Natural killer cell treated with Interleukin-12 subunit alpha and Interleukin-12 subunit beta and Interleukin-15 and Interleukin-18, amount 100 ng/mL, for 72 hours (primary cell): ENCODE data around the gene TMEM209. TPM values are rescaled to one million over a fixed set of nuclear protein-coding genes. Genes with fewer than 3 reads are reported as not detected.

ENCODE experiments used
- ATAC-seq, 2 donors: fragments of 150-1000 bp; cut with Tn5 transposase in 1 of 2; sonication (Bioruptor Pico), chemical (Tn5 transposase) in 1 of 2; 2 replicates each; pipeline ENCODE4 v1.10.0; 2021
- DNase-seq: peaks from one replicate; pipeline ENCODE4 v3.0.0; 2022; ENCODE audit warnings: low spot score
- H3K27ac Mint-ChIP-seq, 2 donors: 1 replicate in 1 of 2; 2 replicates in 1 of 2; pipeline ENCODE4 v1.8.0; 2022; ENCODE audit warnings: mixed read lengths in 2 of 2, mild to moderate bottlenecking in 1 of 2, moderate library complexity in 1 of 2
- H3K27me3 Mint-ChIP-seq, 2 donors: 1 replicate in 1 of 2; 2 replicates in 1 of 2; pipeline ENCODE4 v1.8.0; 2022; ENCODE audit warnings: mixed read lengths in 2 of 2
- H3K36me3 Mint-ChIP-seq: one replicate; pipeline ENCODE4 v1.8.0; 2022; ENCODE audit warnings: mixed read lengths
- H3K4me1 Mint-ChIP-seq, 2 donors: 1 replicate in 1 of 2; 2 replicates in 1 of 2; pipeline ENCODE4 v1.8.0; 2022; ENCODE audit warnings: low read depth in 2 of 2, mixed read lengths in 2 of 2, mild to moderate bottlenecking in 1 of 2
- H3K4me3 Mint-ChIP-seq: one replicate; pipeline ENCODE4 v1.8.0; 2022; ENCODE audit warnings: mixed read lengths
- H3K9me3 Mint-ChIP-seq: 2 replicates; pipeline ENCODE4 v1.8.0; 2022; ENCODE audit warnings: mixed read lengths
- total RNA-seq, 2 donors: library from RNA; stranded (reverse); gene quantifications; one replicate each; pipeline ENCODE4 v1.2.3, GENCODE V29; 2022

The TMEM209 gene
- total RNA-seq, 2 donors from 2014 or later, result 39.4 to 43.9 TPM

DNA sequence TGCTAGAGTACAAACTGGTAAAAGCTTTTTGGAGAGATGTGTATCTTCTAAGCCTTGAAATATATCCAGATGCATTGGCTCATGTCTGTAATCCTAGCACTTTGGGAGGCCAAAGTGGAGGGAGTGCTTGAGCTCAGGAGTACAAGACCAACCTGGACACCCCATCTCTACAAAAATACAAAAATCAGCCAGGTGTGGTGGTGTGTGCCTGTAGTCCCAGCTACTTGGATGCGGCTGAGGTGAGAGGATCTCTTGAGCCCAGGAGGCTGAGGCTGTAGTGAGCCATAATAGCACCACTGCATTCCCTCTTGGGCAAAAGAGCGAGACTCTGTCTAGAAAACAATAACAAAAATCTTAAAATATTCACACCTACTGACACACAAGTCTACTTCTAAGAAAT, 25.6 kb downstream of the TMEM209 start:
- peaks cover 32% of the 10 kb centered on the region for H3K36me3 Mint-ChIP-seq
- H3K27me3 Mint-ChIP-seq, result no peaks in the 10 kb centered on the region

DNA sequence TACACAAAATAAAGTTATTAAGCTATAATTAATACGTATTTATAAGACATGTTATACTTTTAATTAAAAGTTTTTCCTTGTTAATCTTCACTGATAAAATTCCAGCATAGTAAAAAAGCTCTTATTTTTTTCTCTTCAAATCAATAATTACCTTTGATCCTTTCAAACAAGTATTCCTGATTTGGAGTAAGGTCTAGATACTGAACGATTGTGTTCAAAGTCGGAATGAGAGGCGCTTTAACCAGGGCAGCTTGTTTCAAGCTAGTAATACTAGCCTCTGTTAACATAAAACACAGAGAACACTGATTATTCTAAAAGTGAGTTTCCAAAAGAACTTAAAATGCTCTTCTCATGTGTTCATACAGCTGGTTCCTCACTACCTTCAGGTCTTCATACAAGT, 27.0 kb downstream of the TMEM209 start:
- peaks cover 10 to 19% of the 10 kb centered on the region in 2 donors for H3K4me1 Mint-ChIP-seq
- no peak for DNase-seq
- H3K9me3 Mint-ChIP-seq, result no peaks in the 10 kb centered on the region
- no peak for ATAC-seq
- H3K27me3 Mint-ChIP-seq, result no peaks in the 10 kb centered on the region
- H3K36me3 Mint-ChIP-seq, result peaks cover 33% of the 10 kb centered on the region
- H3K4me3 Mint-ChIP-seq, result no peak overlapping the region
- no peak overlapping the region for H3K27ac Mint-ChIP-seq

More for the DNA sequence above, 25.6 kb downstream of the TMEM209 start:
- ATAC-seq, result no peak
- Mint-ChIP-seq H3K4me3 (no peak overlapping the region), H3K9me3 (no peaks in the 10 kb centered on the region), H3K27ac (no peak overlapping the region), H3K4me1 (peaks cover 13 to 25% of the 10 kb centered on the region in 2 donors)
- DNase-seq, result no peak

DNA sequence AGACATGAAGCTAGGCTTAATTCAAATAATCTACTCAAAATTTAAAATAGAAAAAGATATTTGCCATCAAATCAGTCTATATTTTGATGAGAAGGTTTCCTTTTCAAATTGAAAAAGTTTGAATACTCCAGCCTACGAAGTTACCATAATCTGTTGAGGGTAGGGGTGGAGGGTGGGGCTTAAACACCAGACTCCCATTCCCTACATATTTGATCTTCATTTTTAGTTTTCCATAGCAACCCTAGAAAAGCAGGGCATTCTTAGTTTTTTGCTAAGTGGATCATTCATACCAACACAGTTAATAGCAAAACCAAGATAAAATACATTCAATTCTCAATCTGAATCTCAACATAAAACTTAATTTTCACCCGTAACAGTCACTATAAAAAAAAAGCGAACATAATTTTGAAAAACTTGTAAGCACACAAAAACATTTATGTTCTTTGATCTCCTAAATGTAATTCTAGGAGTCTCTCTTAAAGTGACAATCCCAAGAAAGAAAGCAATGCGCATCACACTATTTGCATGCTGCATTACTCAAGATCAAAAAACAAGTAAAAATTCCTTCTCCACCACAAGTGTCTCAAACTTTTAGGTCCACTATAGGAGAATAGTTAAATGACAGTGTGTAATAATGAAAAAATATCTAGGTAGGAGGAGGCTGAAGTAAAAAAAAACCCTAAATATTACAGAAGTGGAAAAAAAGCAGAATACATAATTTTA, 30.8 kb downstream of the TMEM209 start:
- peaks cover 26% of the 10 kb centered on the region for H3K36me3 Mint-ChIP-seq
- DNase-seq, result no peak
- no peak for ATAC-seq
- no peak overlapping the region for H3K27ac Mint-ChIP-seq
- no peaks in the 10 kb centered on the region for H3K27me3 Mint-ChIP-seq
- H3K9me3 Mint-ChIP-seq, result no peaks in the 10 kb centered on the region
- H3K4me1 Mint-ChIP-seq, result no peaks in the 10 kb centered on the region
- H3K4me3 Mint-ChIP-seq, result no peak overlapping the region

DNA sequence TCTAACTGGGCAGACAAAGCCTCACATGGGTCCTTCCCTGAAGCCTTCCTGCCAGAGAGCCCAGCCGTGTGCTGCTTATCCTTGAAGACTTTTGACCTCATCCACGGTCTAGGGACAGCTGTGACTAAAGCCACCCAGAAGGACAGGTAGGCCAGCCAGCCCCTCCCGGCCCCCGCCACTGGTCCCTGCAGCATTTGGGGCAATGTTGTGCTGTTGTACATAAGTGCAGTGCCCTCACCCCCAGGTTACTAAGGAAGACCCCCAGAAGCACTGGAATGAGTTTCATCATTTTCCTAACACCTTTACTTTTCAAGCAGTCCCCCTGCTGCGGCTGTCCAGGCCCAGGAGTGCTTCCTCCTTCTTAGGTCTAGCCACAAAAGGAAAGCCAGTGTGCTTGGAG, 43.0 kb downstream of the TMEM209 start:
- Mint-ChIP-seq H3K27ac (no peak overlapping the region), H3K4me1 (no peaks in the 10 kb centered on the region)
- ATAC-seq, result no peak

DNA sequence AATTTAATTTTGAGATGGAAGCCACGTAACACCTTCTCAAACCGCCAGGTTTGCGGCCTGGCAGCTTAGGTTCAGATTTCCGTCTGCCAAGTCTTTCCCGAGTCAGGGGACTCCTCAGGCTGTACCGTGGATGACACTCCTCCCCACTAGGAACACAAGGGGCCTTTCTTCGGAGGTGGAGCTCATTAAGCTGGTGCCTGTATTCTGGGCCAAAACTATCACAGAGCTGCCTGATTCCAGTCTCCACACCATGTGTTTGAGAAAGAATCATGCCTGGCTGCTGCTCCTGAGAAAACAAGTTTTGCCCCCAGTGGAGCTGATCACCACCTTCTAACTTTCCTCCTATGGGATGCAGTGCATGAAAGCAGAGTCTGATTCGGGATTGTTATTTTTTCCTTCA, 44.8 kb downstream of the TMEM209 start:
- H3K9me3 Mint-ChIP-seq, result no peaks in the 10 kb centered on the region
- peaks cover 0 to 2% of the 10 kb centered on the region in 2 donors for H3K27me3 Mint-ChIP-seq
- peaks cover 35% of the 10 kb centered on the region for H3K36me3 Mint-ChIP-seq
- DNase-seq, result no peak
- H3K27ac Mint-ChIP-seq, result no peak overlapping the region
- H3K4me3 Mint-ChIP-seq, result no peak overlapping the region
- no peaks in the 10 kb centered on the region for H3K4me1 Mint-ChIP-seq
- no peak for ATAC-seq

More for the DNA sequence above, 43.0 kb downstream of the TMEM209 start:
- Mint-ChIP-seq H3K9me3 (no peaks in the 10 kb centered on the region), H3K27me3 (no peaks in the 10 kb centered on the region), H3K36me3 (peaks cover 35% of the 10 kb centered on the region), H3K4me3 (no peak overlapping the region)
- DNase-seq, result no peak

DNA sequence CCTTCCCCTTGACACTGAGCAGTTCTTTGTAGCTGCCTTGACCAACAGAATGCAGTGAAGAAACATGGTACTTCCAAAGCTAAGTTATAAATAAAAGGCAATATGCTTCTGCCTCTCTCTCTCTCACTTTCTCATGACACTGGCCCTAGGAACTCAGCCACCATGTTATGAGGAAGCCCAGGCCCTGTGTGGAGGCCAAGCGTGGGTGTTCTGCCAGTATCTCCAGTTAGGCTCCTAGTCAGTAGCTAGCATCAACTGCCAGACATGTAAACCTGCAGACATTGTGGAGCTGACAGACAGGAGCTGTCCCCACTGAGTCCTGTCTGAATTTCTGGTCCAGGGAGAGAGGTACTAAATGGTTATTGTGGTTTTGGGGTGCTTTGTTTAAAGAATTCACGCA, 45.2 kb downstream of the TMEM209 start:
- peaks cover 0 to 2% of the 10 kb centered on the region in 2 donors for H3K27me3 Mint-ChIP-seq
- no peaks in the 10 kb centered on the region for H3K9me3 Mint-ChIP-seq
- H3K27ac Mint-ChIP-seq, result no peak overlapping the region
- no peak overlapping the region for H3K4me3 Mint-ChIP-seq
- ATAC-seq (no peak), DNase-seq (no peak)
- H3K4me1 Mint-ChIP-seq, result no peaks in the 10 kb centered on the region
- peaks cover 33% of the 10 kb centered on the region for H3K36me3 Mint-ChIP-seq

DNA sequence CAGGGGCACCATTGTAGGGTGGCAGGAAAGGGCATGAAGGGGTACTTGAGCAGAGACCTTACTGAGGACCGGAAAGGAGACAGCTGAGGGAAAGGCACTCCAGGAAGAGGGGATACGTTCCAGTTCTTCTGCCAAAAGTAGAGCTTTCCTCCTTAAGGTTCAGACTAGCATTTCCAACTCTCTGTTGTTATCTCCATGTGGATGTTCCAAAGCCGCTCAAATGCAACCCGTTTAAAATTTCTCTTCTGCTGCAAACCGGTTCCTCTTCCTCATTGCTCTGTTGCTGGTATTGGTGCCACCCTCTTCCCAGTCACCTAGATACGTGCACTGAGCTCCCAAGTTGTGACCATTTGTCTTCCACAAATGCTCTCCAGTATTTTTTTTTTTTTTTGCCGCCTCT, 47.5 kb downstream of the TMEM209 start:
- no peak for DNase-seq
- ATAC-seq, result no peak
- peaks cover 22% of the 10 kb centered on the region for H3K36me3 Mint-ChIP-seq
- no peak overlapping the region for H3K4me3 Mint-ChIP-seq
- peaks cover 0 to 2% of the 10 kb centered on the region in 2 donors for H3K27me3 Mint-ChIP-seq
- no peaks in the 10 kb centered on the region for H3K9me3 Mint-ChIP-seq
- H3K27ac Mint-ChIP-seq, result no peak overlapping the region
- H3K4me1 Mint-ChIP-seq, result no peaks in the 10 kb centered on the region

DNA sequence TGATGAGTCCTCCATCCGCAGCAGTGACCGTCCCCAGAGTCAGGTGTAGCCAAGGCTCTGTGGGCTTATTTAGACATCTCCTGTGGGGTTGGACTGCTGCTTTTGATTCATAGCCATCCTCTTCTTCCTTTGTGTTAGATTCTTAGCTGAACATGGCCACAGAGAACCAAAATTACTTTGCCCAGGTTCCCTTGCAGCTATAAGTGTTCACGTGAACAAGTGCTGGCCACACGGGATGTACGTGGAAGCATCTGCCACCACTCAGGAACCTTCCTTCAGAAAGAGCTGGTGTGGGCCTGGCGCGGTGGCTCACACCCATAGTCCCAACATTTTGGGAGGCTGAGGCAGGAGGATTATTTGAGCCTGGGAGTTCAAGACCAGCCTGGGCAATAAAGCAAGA, 49.1 kb downstream of the TMEM209 start:
- Mint-ChIP-seq H3K27me3 (peaks cover 0 to 2% of the 10 kb centered on the region in 2 donors), H3K9me3 (no peaks in the 10 kb centered on the region), H3K4me1 (no peaks in the 10 kb centered on the region), H3K27ac (no peak overlapping the region), H3K4me3 (no peak overlapping the region), H3K36me3 (peaks cover 18% of the 10 kb centered on the region)
- no peak for ATAC-seq
- DNase-seq, result no peak

DNA sequence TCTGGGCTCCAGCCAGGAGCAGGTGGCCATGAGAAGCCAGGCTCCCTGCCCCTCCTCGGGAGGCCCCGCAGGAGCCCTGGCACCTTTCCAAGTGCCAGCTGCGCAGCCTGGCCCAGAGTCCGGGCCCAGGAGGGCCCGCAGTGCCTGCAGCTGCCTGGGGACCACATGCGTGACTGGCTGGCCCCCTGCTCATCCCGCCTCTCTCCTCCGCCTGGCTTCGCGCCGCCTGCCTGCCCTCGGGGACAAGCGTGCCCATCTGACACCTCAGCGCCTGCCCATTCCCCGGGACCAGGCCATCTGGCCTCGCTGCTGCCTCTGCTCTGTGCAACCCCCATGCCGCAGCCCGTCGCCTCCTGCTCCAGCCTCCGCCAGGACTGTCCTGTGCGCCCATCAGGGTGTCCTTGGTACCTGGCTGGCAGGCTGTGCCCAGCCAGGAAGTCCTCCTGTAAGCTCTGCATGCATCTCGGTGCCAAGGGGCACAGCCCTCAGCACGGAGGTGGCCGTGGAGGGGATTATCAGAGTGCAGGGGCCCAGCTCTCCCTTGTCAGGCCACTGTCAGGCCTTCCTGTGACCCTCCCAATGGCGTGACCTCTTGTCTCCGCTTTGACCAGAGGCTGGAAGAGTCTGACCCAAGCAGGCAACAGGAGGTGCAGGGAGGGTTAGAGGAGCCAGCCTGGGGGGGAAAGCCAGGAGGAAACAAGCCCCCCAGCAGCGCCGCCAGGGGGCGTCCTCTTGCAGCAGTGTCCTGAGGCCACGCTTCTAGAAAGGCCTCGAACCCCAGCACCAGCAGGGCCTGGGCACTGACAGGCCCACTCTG, 50.5 kb downstream of the TMEM209 start:
- H3K27me3 Mint-ChIP-seq, result peaks cover 0 to 2% of the 10 kb centered on the region in 2 donors
- ATAC-seq (no peak), DNase-seq (no peak)
- no peak overlapping the region for H3K27ac Mint-ChIP-seq
- no peaks in the 10 kb centered on the region for H3K9me3 Mint-ChIP-seq
- H3K36me3 Mint-ChIP-seq, result peaks cover 7% of the 10 kb centered on the region
- peaks cover 0 to 3% of the 10 kb centered on the region in 2 donors for H3K4me1 Mint-ChIP-seq
- no peak overlapping the region for H3K4me3 Mint-ChIP-seq

DNA sequence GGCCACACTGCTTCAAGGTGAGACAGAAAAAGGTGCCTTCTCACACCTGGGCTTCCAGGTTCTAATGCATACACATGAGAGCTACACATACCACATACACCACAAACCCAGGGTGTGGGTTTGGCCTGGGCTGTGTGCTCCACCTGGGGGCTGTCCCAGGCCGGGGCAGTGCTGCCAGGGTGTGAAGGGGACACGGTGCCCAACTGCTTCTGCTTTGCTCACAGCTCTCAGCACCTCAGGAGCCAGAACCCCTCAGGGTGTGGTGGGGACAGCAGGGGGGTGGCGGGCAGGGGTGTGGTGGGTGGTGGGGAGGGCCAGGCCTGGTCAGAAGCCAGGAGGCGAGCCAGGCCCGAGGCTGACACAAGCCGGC, 51.1 kb downstream of the TMEM209 start:
- no peak for DNase-seq

DNA sequence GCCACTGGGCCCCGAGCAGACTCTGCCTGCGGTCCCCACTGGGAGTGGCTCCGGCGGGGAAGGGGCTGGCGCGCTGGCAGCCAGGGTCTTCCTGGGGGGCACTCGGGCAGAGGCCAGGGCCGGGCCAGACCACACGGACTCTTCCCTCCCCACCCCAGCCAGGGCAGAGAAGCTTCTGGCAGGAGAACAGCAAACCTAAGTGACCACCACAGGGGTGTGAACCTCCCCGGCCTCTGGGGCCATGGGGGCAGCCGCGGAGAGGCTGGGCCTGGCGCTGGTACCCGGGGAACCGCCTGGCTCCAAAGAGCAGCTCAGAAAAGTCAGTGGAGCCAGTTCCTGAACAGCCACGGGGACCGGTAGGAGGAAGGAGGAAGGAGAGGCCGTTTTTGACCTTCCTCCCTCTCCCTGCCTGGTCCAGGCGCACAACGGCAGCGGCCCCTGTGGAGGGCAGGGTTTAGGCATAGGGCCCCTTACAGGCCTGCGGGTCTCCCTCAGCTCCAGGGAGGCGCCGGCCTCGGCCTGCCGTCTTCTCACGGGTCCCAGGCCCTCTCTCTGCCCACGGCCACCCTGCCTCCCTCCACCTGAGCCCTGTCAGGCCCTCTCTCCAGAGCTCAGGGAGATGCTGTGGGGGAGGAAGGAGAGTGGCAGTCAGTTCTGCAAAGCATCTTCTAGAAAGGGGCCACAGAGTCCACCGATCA, 51.8 kb downstream of the TMEM209 start:
- Mint-ChIP-seq H3K27ac (no peak overlapping the region), H3K9me3 (no peaks in the 10 kb centered on the region), H3K27me3 (peaks cover 0 to 4% of the 10 kb centered on the region in 2 donors), H3K4me3 (no peak overlapping the region), H3K36me3 (no peaks in the 10 kb centered on the region), H3K4me1 (peaks cover 0 to 3% of the 10 kb centered on the region in 2 donors)
- ATAC-seq, result no peak
- DNase-seq, result no peak

More for the DNA sequence above, 51.1 kb downstream of the TMEM209 start:
- Mint-ChIP-seq H3K9me3 (no peaks in the 10 kb centered on the region), H3K27me3 (peaks cover 0 to 2% of the 10 kb centered on the region in 2 donors), H3K36me3 (peaks cover 6% of the 10 kb centered on the region), H3K27ac (no peak overlapping the region), H3K4me1 (peaks cover 0 to 3% of the 10 kb centered on the region in 2 donors), H3K4me3 (no peak overlapping the region)
- ATAC-seq, result no peak

DNA sequence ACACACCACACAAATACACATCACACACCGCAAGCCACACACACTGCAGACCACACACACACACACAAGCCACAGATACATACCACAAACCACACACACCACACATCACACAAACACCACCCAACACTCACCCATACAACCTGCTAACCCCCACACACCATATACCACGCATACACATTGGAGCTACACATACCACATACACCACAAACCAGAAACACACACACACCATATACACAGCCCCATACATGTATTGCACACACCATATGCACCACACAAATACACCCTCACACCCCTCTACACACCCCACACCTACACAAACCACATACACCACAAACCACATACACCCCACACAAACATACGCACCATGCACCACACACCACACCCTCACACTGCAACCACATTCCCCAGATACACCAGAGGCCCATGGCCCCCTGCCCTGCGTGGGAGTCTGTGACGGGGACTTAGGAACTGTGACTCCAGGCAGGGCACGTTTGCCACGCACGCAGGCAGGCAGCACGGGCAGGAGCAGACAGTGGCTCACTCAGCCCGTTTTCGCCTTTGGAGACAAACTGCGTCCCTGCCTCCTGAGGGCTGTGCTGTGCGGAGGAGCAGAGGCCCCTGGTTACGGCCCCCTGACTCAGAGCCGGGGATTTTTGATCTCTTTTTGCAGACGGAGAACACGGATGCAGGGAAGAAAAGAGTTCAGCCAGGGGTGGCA, 52.6 kb downstream of the TMEM209 start:
- no peak overlapping the region for H3K4me3 Mint-ChIP-seq
- ATAC-seq (no peak), DNase-seq (no peak)
- H3K4me1 Mint-ChIP-seq, result peaks cover 0 to 3% of the 10 kb centered on the region in 2 donors
- H3K27me3 Mint-ChIP-seq, result peaks cover 0 to 8% of the 10 kb centered on the region in 2 donors
- H3K9me3 Mint-ChIP-seq, result no peaks in the 10 kb centered on the region
- no peaks in the 10 kb centered on the region for H3K36me3 Mint-ChIP-seq
- H3K27ac Mint-ChIP-seq, result no peak overlapping the region
